CD14-positive monocyte (primary cell): ENCODE results near the gene HOXD8. TPM values are rescaled to one million over a fixed set of nuclear protein-coding genes. Genes with fewer than 3 reads are reported as not detected.

Experiments used
- DNase-seq, 3 donors: peaks; one replicate each; pipeline ENCODE4 v3.0.0-alpha.2; 2011 to 2022
- H2AFZ ChIP-seq: 2 replicates; pipeline ENCODE4 v1.6.0; 2012; ENCODE audit warnings: mild to moderate bottlenecking, low read depth, low read length, inconsistent platforms; ENCODE audit not compliant: insufficient read depth, poor library complexity, severe bottlenecking
- H3K27ac ChIP-seq, 2 donors: 1 replicate in 1 of 2; 2 replicates in 1 of 2; pipeline ENCODE4 v1.5.1; 2012 to 2013; ENCODE audit warnings: low read length in 2 of 2, control low read depth in 1 of 2, inconsistent platforms in 1 of 2, low read depth in 1 of 2, mild to moderate bottlenecking in 1 of 2
- H3K27me3 ChIP-seq, 2 donors: one replicate each; pipeline versions ENCODE4 v1.6.0 to v1.6.1; 2011 to 2013; ENCODE audit warnings: low read length in 2 of 2; ENCODE audit not compliant: control insufficient read depth in 2 of 2, insufficient read depth in 2 of 2
- H3K36me3 ChIP-seq, 2 donors: replicated peaks in 1 of 2; 1 replicate in 1 of 2; 2 replicates in 1 of 2; pipeline versions ENCODE4 v1.5.1 to v1.6.1; 2012 to 2013; ENCODE audit warnings: low read length in 2 of 2, control low read depth in 1 of 2, inconsistent platforms in 1 of 2, mild to moderate bottlenecking in 1 of 2; ENCODE audit not compliant: insufficient read depth in 2 of 2, control insufficient read depth in 1 of 2
- H3K4me1 ChIP-seq, 2 donors: 1 replicate in 1 of 2; 2 replicates in 1 of 2; pipeline versions ENCODE4 v1.5.1 to v1.6.1; 2012 to 2013; ENCODE audit warnings: low read length in 2 of 2, control low read depth in 1 of 2, inconsistent platforms in 1 of 2, mild to moderate bottlenecking in 1 of 2, moderate library complexity in 1 of 2; ENCODE audit not compliant: insufficient read depth in 2 of 2, control insufficient read depth in 1 of 2
- H3K4me2 ChIP-seq: replicated peaks from 2 replicates; pipeline ENCODE3; 2012; ENCODE audit warnings: low read length, moderate library complexity, mild to moderate bottlenecking; ENCODE audit not compliant: poor library complexity, severe bottlenecking; ENCODE audit errors: extremely low read depth
- H3K4me3 ChIP-seq, 3 experiments: fragments of 200-600 bp in 1 of 3; sonication (generic) in 1 of 3; replicated peaks in 1 of 3; 1 replicate in 2 of 3; 2 replicates in 1 of 3; pipeline ENCODE4 v1.5.1; 2011 to 2013; ENCODE audit warnings: low read length in 3 of 3, mild to moderate bottlenecking in 3 of 3, control low read depth in 2 of 3, low read depth in 2 of 3, inconsistent platforms in 1 of 3, moderate library complexity in 1 of 3
- H3K79me2 ChIP-seq: 2 replicates; pipeline ENCODE4 v1.6.0; 2012; ENCODE audit warnings: mild to moderate bottlenecking, control low read depth, inconsistent platforms, low read length, moderate library complexity; ENCODE audit not compliant: insufficient read depth
- H3K9ac ChIP-seq: 2 replicates; pipeline ENCODE4 v1.6.0; 2017; ENCODE audit warnings: low read length, mild to moderate bottlenecking; ENCODE audit not compliant: insufficient read depth, poor library complexity, severe bottlenecking
- H3K9me3 ChIP-seq, 2 donors: replicated peaks in 1 of 2; 1 replicate in 1 of 2; 2 replicates in 1 of 2; pipeline versions ENCODE4 v1.5.1 to v1.6.1; 2012 to 2013; ENCODE audit warnings: low read length in 2 of 2, control low read depth in 1 of 2; ENCODE audit not compliant: control insufficient read depth in 1 of 2, insufficient read depth in 1 of 2
- H4K20me1 ChIP-seq: 2 replicates; pipeline ENCODE4 v1.6.0; 2012; ENCODE audit warnings: mild to moderate bottlenecking, low read length, control low read depth, moderate library complexity; ENCODE audit not compliant: insufficient read depth
- H3K27ac Mint-ChIP-seq, 7 donors: one replicate each; pipeline ENCODE4 v1.8.0; 2020; ENCODE audit warnings: mild to moderate bottlenecking in 7 of 7, mixed read lengths in 7 of 7, moderate library complexity in 6 of 7, inconsistent platforms in 2 of 7
- H3K27me3 Mint-ChIP-seq, 3 donors: one replicate each; pipeline ENCODE4 v1.8.0; 2021 to 2022; ENCODE audit warnings: low read depth in 3 of 3, mild to moderate bottlenecking in 3 of 3, mixed read lengths in 3 of 3, moderate library complexity in 3 of 3, inconsistent platforms in 1 of 3
- H3K36me3 Mint-ChIP-seq, 2 donors: one replicate each; pipeline ENCODE4 v1.8.0; 2020; ENCODE audit warnings: mixed read lengths in 2 of 2, inconsistent platforms in 1 of 2, mild to moderate bottlenecking in 1 of 2
- H3K4me1 Mint-ChIP-seq: one replicate; pipeline ENCODE4 v1.8.0; 2020; ENCODE audit warnings: mild to moderate bottlenecking, mixed read lengths
- H3K4me3 Mint-ChIP-seq, 2 donors: one replicate each; pipeline ENCODE4 v1.8.0; 2020; ENCODE audit warnings: mild to moderate bottlenecking in 2 of 2, mixed read lengths in 2 of 2, moderate library complexity in 1 of 2
- H3K9me3 Mint-ChIP-seq, 7 donors: one replicate each; pipeline ENCODE4 v1.8.0; 2020 to 2022; ENCODE audit warnings: mixed read lengths in 7 of 7, mild to moderate bottlenecking in 6 of 7, moderate library complexity in 6 of 7, inconsistent platforms in 2 of 7
- WGBS: methylation state at CpG from one replicate; pipeline ENCODE4 v1.1.5; 2013; ENCODE audit warnings: missing lambda C conversion rate; ENCODE audit not compliant: insufficient coverage; 5-methylcytosine and 5-hydroxymethylcytosine counted together
- intact Hi-C, 2 donors: fragments of 100-400 bp; cut with micrococcal nuclease; formaldehyde crosslinking; loops; one replicate each; pipeline versions ENCODE4 v1.15.0 to v1.15.1; 2023
- polyA plus RNA-seq, 3 donors: library from polyadenylated mRNA; depleted of rRNA in 1 of 3; unstranded in 2 of 3; stranded (reverse) in 1 of 3; fragments of 300-500 nt in 2 of 3; fragments of >200 nt in 1 of 3; fragmentation: Illumina TruSeq in 2 of 3; gene quantifications; 1 replicate in 2 of 3; 2 replicates in 1 of 3; pipeline ENCODE4 v1.2.3, GENCODE V29; 2012 to 2021
- TF ChIP-seq, protein P1 (sequence below): fragments of 200-600 bp; IDR thresholded peaks from one replicate; pipeline ENCODE4 v1.8.0; 2022; ENCODE audit warnings: antibody characterized with exemption, mild to moderate bottlenecking

HOXD8 gene
- polyA plus RNA-seq, 3 donors: not detected

DNA sequence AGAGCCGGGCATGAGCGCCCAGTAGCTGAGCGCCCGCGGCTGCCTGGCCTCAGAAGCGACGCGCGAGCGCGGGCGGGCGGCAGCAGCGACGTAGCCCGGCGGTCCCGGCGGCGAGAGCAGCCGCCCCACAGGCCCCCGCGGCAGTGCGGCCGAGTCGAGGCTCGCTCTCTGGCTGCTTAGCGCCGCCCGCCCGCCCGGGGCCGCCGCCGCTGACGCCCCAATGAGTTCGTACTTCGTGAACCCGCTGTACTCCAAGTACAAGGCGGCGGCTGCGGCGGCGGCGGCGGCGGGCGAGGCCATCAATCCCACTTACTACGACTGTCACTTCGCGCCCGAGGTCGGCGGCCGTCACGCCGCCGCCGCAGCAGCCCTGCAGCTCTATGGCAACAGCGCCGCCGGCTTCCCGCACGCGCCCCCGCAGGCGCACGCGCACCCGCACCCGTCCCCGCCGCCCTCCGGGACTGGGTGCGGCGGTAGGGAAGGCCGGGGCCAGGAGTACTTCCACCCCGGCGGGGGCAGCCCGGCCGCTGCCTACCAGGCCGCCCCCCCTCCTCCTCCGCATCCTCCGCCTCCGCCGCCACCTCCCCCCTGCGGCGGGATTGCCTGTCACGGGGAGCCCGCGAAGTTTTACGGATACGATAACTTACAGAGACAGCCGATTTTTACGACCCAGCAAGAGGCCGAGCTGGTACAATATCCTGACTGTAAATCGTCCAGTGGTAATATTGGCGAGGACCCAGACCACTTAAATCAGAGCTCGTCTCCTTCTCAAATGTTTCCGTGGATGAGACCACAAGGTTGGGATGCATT lies 847 bp downstream of the HOXD8 start:
- Histone ChIP-seq H3K79me2 (no peaks in the 10 kb centered on the region), H3K27me3 (peaks cover 92 to 94% of the 10 kb centered on the region in 2 donors), H3K9ac (no peak overlapping the region), H3K36me3 (no peaks in the 10 kb centered on the region), H3K4me3 (peak overlapping the region in 1 of 3 experiments; percentile 56), H4K20me1 (no peaks in the 10 kb centered on the region), H3K9me3 (peaks cover 0 to 52% of the 10 kb centered on the region in 2 donors), H2AFZ (peak overlapping the region; percentile 18), H3K4me2 (peak overlapping the region; percentile 68), H3K4me1 (peaks cover 10 to 28% of the 10 kb centered on the region in 2 donors), H3K27ac (no peak overlapping the region)
- peak in 1 of 3 donors; percentile 17 for DNase-seq
- no peak overlapping the region for H3K27ac Mint-ChIP-seq
- intact Hi-C loops: loop anchor here in 1 of 2 donors (5.0 kb wide), 1 partner anchor 1793 kb away; no protein-coding TSS in a partner anchor
- WGBS: 2% methylated on average over 87 of the region's 100 CpGs
- peaks cover 0 to 34% (median 19%) of the 10 kb centered on the region in 7 donors for H3K9me3 Mint-ChIP-seq
- peaks cover 0 to 17% of the 10 kb centered on the region in 2 donors for H3K36me3 Mint-ChIP-seq
- H3K4me3 Mint-ChIP-seq: peak overlapping the region; percentile 63 to 84
- H3K4me1 Mint-ChIP-seq: peaks cover 30% of the 10 kb centered on the region
- TF ChIP-seq, protein P1, sequence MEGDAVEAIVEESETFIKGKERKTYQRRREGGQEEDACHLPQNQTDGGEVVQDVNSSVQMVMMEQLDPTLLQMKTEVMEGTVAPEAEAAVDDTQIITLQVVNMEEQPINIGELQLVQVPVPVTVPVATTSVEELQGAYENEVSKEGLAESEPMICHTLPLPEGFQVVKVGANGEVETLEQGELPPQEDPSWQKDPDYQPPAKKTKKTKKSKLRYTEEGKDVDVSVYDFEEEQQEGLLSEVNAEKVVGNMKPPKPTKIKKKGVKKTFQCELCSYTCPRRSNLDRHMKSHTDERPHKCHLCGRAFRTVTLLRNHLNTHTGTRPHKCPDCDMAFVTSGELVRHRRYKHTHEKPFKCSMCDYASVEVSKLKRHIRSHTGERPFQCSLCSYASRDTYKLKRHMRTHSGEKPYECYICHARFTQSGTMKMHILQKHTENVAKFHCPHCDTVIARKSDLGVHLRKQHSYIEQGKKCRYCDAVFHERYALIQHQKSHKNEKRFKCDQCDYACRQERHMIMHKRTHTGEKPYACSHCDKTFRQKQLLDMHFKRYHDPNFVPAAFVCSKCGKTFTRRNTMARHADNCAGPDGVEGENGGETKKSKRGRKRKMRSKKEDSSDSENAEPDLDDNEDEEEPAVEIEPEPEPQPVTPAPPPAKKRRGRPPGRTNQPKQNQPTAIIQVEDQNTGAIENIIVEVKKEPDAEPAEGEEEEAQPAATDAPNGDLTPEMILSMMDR: no peak
- H3K27me3 Mint-ChIP-seq: peaks cover 93 to 98% (median 93%) of the 10 kb centered on the region in 3 donors

DNA sequence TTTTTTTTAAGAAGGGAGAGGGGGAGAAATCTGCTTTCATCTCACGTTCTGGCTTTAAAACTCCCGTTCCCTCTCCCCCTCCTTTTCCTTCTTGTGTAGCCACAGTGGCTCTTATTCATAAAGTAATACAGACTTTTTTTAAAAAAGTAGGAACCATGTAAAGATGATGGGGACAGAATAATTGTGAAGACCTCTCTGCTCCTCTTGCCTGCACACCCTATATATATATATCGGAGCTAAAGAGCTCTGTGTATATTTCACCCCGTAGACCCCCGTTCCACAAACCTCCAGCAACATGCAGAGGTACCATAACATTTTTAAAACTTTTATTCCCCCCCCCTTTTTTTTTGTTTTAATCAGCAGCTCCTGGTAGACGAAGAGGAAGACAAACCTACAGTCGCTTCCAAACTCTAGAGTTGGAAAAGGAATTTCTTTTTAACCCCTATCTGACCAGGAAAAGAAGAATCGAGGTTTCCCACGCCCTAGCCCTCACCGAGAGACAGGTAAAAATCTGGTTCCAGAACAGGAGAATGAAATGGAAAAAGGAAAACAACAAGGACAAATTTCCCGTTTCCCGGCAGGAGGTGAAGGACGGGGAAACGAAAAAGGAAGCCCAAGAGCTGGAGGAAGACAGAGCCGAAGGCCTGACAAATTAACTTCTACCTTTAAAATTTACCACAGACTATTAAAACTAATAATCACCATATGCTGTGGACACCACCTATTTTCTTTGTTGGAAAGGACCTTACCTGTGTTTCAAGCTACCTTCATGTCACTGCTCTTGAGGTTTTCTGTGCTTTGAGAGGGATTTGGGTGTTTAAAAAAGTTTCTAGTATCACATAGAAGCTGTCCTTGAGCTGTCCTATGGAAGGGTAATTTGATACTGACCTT lies 1.7 kb downstream of the HOXD8 start:
- Mint-ChIP-seq H3K4me3 (peak overlapping the region; percentile 63 to 84), H3K36me3 (peaks cover 0 to 25% of the 10 kb centered on the region in 2 donors), H3K27me3 (peaks cover 93 to 98% (median 93%) of the 10 kb centered on the region in 3 donors), H3K4me1 (peaks cover 38% of the 10 kb centered on the region), H3K27ac (no peak overlapping the region), H3K9me3 (peaks cover 0 to 43% (median 22%) of the 10 kb centered on the region in 7 donors)
- Histone ChIP-seq H2AFZ (no peak overlapping the region), H3K4me2 (no peak overlapping the region), H3K4me3 (peak overlapping the region in 1 of 3 experiments; percentile 56), H3K36me3 (no peaks in the 10 kb centered on the region), H3K27me3 (peaks cover 92 to 94% of the 10 kb centered on the region in 2 donors), H4K20me1 (no peaks in the 10 kb centered on the region), H3K27ac (no peak overlapping the region), H3K9ac (no peak overlapping the region), H3K9me3 (peaks cover under 1 to 56% of the 10 kb centered on the region in 2 donors), H3K79me2 (no peaks in the 10 kb centered on the region), H3K4me1 (peaks cover 15 to 32% of the 10 kb centered on the region in 2 donors)
- no CpG with 5 or more reads among the region's 15 CpGs for WGBS
- intact Hi-C loops: loop anchor here in 1 of 2 donors (5.0 kb wide), 1 partner anchor 1794 kb away; no protein-coding TSS in a partner anchor
- TF ChIP-seq, protein P1: no peak
- DNase-seq: no peak
